AG10803 (cell line): ENCODE measurements around the gene NPHP4.

ENCODE experiments used
- DNase-seq: peaks from one replicate; pipeline ENCODE4 v3.0.0; 2010; ENCODE audit warnings: low read depth
- H3K4me3 ChIP-seq: 2 replicates; pipeline ENCODE4 v1.5.1; 2011; ENCODE audit warnings: mild to moderate bottlenecking, low read length, control low read depth
- CTCF ChIP-seq: conservative IDR thresholded peaks from 2 replicates; pipeline ENCODE4 v1.5.1; 2011; ENCODE audit warnings: mild to moderate bottlenecking, low read length, control low read depth, inconsistent platforms

Gene NPHP4

GRCh38 chr1:5918275-5918649, 74.0 kb downstream of the NPHP4 start:
- DNase-seq, result no peak
- TF ChIP-seq CTCF, result no peak
- no peak overlapping the region for H3K4me3 ChIP-seq

GRCh38 chr1:5917591-5918274, 74.5 kb downstream of the NPHP4 start:
- TF ChIP-seq CTCF, result no peak
- DNase-seq, result no peak
- no peak overlapping the region for H3K4me3 ChIP-seq

GRCh38 chr1:5917281-5917590, 75.0 kb downstream of the NPHP4 start:
- DNase-seq, result no peak
- no peak for TF ChIP-seq CTCF
- H3K4me3 ChIP-seq, result no peak overlapping the region

GRCh38 chr1:5916572-5917280, 75.5 kb downstream of the NPHP4 start:
- no peak for DNase-seq
- H3K4me3 ChIP-seq, result no peak overlapping the region
- no peak for TF ChIP-seq CTCF

- peak; percentile 84 for TF ChIP-seq CTCF
- peak; percentile 58 for DNase-seq
- no peak overlapping the region for H3K4me3 ChIP-seq
These were observed 76.3 kb downstream of the NPHP4 start for GRCh38 chr1:5915587-5916571.

GRCh38 chr1:5914676-5915365, 77.4 kb downstream of the NPHP4 start:
- TF ChIP-seq CTCF, result no peak
- no peak for DNase-seq
- no peak overlapping the region for H3K4me3 ChIP-seq
